GM12874 (cell line): ENCODE results near the gene POLR3GL.

Experiments
- TF ChIP-seq, protein P1 (sequence below): IDR thresholded peaks from 2 replicates; pipeline ENCODE4 v1.5.1; 2011; ENCODE audit warnings: low read depth, mild to moderate bottlenecking, control low read depth, low read length, moderate library complexity; ENCODE audit not compliant: insufficient read depth

POLR3GL gene

DNA sequence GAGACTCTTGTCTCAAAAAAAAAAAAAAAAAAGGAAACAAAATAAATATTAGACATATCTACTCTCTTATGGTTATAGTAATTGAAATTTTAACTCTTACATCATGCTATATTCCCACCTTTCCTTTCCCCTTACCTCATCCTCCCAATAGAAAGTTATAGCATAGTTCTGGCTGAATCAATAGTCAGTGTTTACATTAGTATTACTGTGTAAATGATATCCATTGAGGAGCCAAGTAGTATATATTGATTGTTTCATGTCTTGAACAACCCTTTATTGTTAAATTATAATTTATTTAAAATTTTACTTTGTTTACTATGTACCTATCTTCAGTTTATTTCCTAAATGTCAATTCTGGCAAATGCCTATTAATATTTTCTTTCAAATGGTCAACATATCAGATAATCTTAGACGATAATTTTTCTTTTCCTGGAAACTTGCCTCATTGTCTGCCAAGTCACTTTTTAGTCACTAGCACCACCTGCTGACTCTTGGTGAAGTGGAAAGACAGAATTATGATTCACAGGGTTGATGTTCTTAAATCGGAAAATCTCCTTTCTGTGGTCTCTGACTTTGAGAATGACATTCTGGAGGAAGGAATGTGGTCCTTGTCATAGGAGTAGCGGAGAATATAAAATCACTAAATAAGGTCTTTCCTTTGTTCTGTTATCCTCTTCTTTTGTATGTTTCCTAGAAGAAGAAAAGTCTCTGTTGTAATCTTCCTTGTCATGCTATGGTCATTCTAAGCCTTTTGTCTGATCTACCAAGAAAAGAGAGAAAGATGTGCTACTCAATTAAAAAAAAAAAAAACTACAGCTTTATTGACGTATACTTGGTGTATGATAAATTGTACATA, 48.4 kb downstream of the POLR3GL start:
- TF ChIP-seq, protein P1, sequence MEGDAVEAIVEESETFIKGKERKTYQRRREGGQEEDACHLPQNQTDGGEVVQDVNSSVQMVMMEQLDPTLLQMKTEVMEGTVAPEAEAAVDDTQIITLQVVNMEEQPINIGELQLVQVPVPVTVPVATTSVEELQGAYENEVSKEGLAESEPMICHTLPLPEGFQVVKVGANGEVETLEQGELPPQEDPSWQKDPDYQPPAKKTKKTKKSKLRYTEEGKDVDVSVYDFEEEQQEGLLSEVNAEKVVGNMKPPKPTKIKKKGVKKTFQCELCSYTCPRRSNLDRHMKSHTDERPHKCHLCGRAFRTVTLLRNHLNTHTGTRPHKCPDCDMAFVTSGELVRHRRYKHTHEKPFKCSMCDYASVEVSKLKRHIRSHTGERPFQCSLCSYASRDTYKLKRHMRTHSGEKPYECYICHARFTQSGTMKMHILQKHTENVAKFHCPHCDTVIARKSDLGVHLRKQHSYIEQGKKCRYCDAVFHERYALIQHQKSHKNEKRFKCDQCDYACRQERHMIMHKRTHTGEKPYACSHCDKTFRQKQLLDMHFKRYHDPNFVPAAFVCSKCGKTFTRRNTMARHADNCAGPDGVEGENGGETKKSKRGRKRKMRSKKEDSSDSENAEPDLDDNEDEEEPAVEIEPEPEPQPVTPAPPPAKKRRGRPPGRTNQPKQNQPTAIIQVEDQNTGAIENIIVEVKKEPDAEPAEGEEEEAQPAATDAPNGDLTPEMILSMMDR = peak; percentile 52; the same call in 1 of the 2 replicates

DNA sequence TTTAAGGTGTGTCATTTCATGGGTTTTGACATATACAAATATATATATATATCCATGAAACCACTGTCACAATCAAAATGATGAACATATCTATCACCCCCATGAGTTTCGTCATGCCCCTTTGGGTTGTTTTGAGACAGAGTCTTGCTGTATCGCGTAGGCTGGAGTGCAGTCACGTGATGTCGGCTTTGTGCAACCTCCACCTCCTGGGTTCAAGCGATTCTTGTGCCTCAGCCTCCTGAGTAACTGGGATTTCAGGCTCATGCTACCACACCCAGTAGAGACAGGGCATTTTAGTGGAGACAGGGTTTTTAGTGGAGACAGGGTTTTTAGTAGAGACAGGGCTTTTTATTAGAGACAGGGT, 49.1 kb downstream of the POLR3GL start:
- TF ChIP-seq, protein P1 = no peak

DNA sequence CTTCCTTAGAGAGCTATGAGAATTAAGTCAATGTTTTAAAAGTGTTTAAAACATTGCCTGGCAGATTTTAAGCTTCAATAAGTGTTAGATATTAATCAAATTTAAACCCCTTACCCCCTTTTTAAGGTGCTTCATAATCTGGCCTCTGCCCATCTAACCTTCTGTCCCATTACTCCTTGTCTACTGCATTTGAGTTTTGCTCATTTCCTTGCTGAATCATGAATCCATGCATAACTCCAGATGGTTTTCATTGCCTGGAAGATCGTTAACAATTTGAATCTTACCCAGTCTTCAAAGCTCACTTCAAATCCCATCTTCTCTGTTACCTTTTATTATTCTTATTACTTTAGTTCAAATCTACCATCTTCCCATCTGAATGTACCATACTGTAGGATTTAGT, 52.4 kb downstream of the POLR3GL start:
- TF ChIP-seq, protein P1 = no peak

DNA sequence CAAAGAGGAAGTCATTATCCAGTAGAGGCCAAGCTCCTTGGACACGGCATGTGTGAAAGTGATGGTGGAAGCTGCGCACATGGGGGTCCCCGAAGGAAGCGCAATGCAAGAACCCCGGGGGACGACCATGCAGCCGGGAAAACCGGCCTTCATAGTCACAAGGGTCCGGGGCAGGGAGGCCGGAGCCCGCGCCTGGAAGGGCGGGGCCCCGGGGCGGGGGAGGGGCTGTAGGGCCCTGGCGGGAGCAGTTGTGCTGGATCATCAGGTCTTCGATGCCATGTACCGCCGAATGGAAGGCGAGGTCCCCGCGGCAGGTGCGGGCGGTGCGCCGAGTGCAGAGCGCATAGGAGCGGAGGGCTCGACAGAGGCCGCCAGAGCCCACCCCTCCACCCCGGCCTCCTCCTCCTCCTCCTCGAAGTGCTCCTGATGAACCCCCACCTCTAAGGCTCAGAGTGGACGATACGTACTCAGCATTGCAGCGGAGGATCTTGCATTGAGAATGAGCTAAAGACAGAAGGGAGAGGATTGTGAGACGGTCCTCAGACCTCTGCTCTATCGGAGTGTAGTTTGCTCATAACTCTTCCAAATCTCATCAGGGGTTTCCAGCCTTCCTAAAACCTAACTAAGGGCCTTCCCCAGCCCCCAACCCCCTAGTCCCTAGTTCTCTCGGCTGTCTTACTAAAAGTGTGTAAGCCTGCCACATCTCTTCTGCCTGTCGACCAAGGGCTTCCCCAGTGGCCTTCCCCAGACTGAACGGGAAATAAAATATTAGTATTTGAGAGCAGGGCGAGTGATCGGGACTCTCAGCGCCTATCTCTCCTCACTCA, 55.0 kb downstream of the POLR3GL start:
- TF ChIP-seq, protein P1 = no peak

DNA sequence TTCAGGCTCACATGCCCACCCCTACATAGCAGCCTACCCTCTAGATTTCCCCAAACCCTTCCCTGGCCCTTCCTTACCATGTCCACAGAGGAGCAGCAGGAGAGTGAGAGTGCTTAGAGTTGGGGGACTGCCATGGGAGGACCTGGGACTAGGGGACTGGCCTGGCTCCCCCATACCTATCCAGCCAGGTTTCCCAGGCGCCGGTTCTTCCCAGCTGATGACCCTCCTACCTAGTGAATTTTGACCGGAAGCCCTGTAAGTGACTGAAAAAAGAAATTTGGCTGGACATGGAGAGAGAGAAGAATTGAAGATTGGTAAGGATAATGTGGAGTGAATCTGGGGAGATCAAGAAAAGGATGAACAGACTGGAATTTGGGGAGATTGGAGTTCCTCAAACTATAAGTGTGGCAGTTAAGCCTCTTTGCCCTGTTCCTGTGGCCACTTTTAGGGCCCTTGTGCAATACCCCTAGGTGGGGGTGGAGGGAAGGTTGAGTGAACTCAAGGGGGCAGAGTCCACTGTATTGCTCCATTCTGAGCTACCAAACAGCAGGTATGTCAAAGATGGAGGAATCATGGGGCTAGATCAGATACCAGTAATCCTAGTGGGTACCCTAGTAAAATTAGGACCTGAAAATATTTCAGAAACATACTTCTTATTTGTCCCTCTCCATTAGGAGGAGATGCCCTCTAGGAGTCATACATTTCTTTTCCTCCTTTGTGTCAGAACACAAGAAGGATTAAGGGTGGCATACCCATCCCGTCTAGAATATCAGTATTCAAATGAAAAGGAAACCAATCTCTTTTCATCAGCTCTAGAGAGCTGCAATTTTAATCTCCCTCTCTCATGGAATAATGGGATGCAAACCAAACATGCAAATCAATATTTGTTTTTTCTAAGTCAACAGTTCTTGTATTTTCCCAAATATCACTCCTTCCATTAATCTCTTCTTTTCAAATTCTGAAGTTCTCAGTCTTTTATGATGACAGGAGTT, 55.9 kb downstream of the POLR3GL start:
- TF ChIP-seq, protein P1 = no peak

DNA sequence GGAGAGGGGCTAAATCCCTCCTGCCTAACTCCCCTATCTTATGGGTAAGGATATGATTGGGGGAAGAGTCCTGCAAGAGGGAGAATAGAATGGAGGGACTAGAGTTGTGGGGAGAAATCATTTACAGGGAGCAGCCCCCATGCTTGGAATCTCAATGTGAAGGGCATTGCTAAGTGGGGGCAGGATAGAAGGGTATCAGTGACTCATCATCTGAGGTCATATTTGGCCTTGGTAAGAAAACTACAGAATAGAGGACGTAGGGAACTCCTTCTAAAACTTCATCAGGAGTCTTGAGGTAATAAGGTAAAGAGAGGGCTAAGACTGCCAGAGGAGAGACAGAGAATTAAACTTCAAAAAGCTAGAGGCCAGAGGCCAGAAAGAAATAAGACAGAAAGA, 56.6 kb downstream of the POLR3GL start:
- TF ChIP-seq, protein P1 = no peak
